ENCODE results near the gene GPSM1.

Gene GPSM1

GRCh38 chr9:136290508-136291000 lies 36.8 kb upstream of the GPSM1 start:
- DNase-seq (ENCODE audit: low read depth), result no peak

GRCh38 chr9:136291306-136292025 lies 35.9 kb upstream of the GPSM1 start:
- no peak for DNase-seq (ENCODE audit: low read depth)

GRCh38 chr9:136292026-136292538 lies 35.3 kb upstream of the GPSM1 start:
- DNase-seq (ENCODE audit: low read depth), result no peak

- DNase-seq (ENCODE audit: low read depth), result no peak
Observed at GRCh38 chr9:136292591-136293448, 34.5 kb upstream of the GPSM1 start.

GRCh38 chr9:136293476-136294077 lies 33.8 kb upstream of the GPSM1 start:
- DNase-seq (ENCODE audit: low read depth), result no peak

- no peak for DNase-seq (ENCODE audit: low read depth)
Observed at GRCh38 chr9:136294437-136294836, 32.9 kb upstream of the GPSM1 start.

GRCh38 chr9:136295055-136295454 lies 32.3 kb upstream of the GPSM1 start:
- no peak for DNase-seq (ENCODE audit: low read depth)

GRCh38 chr9:136295542-136296433 lies 31.6 kb upstream of the GPSM1 start:
- no peak for DNase-seq (ENCODE audit: low read depth)

- DNase-seq (ENCODE audit: low read depth), result no peak
Observed at GRCh38 chr9:136296434-136297015, 30.8 kb upstream of the GPSM1 start.

- DNase-seq (ENCODE audit: low read depth), result no peak
Observed at GRCh38 chr9:136297016-136297691, 30.2 kb upstream of the GPSM1 start.

GRCh38 chr9:136297766-136298735 lies 29.3 kb upstream of the GPSM1 start:
- DNase-seq (ENCODE audit: low read depth), result no peak

GRCh38 chr9:136299116-136299515 lies 28.2 kb upstream of the GPSM1 start:
- DNase-seq (ENCODE audit: low read depth), result no peak

GRCh38 chr9:136299541-136299940 lies 27.8 kb upstream of the GPSM1 start:
- no peak for DNase-seq (ENCODE audit: low read depth)

- DNase-seq (ENCODE audit: low read depth), result no peak
Observed at GRCh38 chr9:136300016-136300545, 27.3 kb upstream of the GPSM1 start.

- no peak for DNase-seq (ENCODE audit: low read depth)
Observed at GRCh38 chr9:136300866-136301265, 26.5 kb upstream of the GPSM1 start.

GRCh38 chr9:136302527-136302926 lies 24.8 kb upstream of the GPSM1 start:
- no peak for DNase-seq (ENCODE audit: low read depth)

- no peak for DNase-seq (ENCODE audit: low read depth)
Observed at GRCh38 chr9:136303066-136303824, 24.1 kb upstream of the GPSM1 start.

GRCh38 chr9:136303825-136304416 lies 23.4 kb upstream of the GPSM1 start, which contains the start of gene CCDC187:
Gene CCDC187, minus strand, starts transcription at chr9:136304094. Its CDS starts 264 bp downstream, at chr9:136303830.
- DNase-seq (ENCODE audit: low read depth), result no peak

Measured in activated T-cell treated with anti-CD3 and anti-CD28 coated beads for 1 hour (primary cell).